H1 (cell line): ENCODE measurements around the gene POLN. TPM values are rescaled to one million over a fixed set of nuclear protein-coding genes. Genes with fewer than 3 reads are reported as not detected.

Experiments
- CTCF ChIA-PET: fragments of 300-600 bp; sonication (Branson Sonifier 250); formaldehyde crosslinking; loops from one replicate; lab custom pipeline; 2021; ENCODE audit not compliant: partially characterized antibody; lab: Charles Lee
- POLR2A ChIA-PET: fragments of 300-600 bp; sonication (Branson Sonifier 250); formaldehyde crosslinking; loops from one replicate; lab custom pipeline; 2021; ENCODE audit warnings: inconsistent platforms; ENCODE audit not compliant: partially characterized antibody; lab: Charles Lee
- DNase-seq, 2 experiments: peaks; one replicate each; pipeline versions ENCODE4 v3.0.0 to v3.0.0-alpha.2; 2010 to 2022; ENCODE audit warnings: low spot score in 2 of 2, low read depth in 1 of 2, mixed read lengths in 1 of 2
- FAIRE-seq: peaks from 2 replicates; lab custom pipeline; 2011; peaks lifted over from hg19 to GRCh38; lab: Jason Lieb, UNC
- H2AFZ ChIP-seq: 2 replicates; pipeline ENCODE4 v1.8.1; 2012; ENCODE audit warnings: low read length, inconsistent platforms
- H2AK5ac ChIP-seq: 2 replicates; pipeline ENCODE4 v1.6.1; 2013; ENCODE audit warnings: low read depth, low read length
- H2BK120ac ChIP-seq: replicated peaks from 2 replicates; pipeline ENCODE3; 2013; ENCODE audit warnings: low read depth, low read length, inconsistent platforms
- H2BK12ac ChIP-seq: 2 replicates; pipeline ENCODE4 v1.6.1; 2013; ENCODE audit warnings: low read depth, low read length
- H2BK15ac ChIP-seq: 2 replicates; pipeline ENCODE4 v1.6.1; 2013; ENCODE audit warnings: low read length
- H2BK20ac ChIP-seq: 2 replicates; pipeline ENCODE4 v1.6.1; 2013; ENCODE audit warnings: low read length
- H2BK5ac ChIP-seq: 2 replicates; pipeline ENCODE4 v1.6.1; 2013; ENCODE audit warnings: low read depth, low read length
- H3K14ac ChIP-seq: 2 replicates; pipeline ENCODE4 v1.6.1; 2013; ENCODE audit warnings: inconsistent platforms; ENCODE audit not compliant: insufficient read length
- H3K18ac ChIP-seq: 2 replicates; pipeline ENCODE4 v1.6.1; 2013; ENCODE audit warnings: low read length; ENCODE audit errors: extremely low read depth
- H3K23ac ChIP-seq: 2 replicates; pipeline ENCODE4 v1.6.1; 2013; ENCODE audit warnings: inconsistent platforms; ENCODE audit not compliant: insufficient read length
- H3K23me2 ChIP-seq: 2 replicates; pipeline ENCODE4 v1.6.1; 2013; ENCODE audit warnings: low read depth, low read length
- H3K27ac ChIP-seq: 2 replicates; pipeline ENCODE4 v1.6.1; 2011; ENCODE audit warnings: low read depth, low read length, inconsistent platforms
- H3K27me3 ChIP-seq, 4 experiments: replicated peaks in 1 of 4; 1 replicate in 1 of 4; 2 replicates in 3 of 4; pipeline versions ENCODE4 v1.6.1 to v1.8.1; 2011 to 2013; ENCODE audit warnings: low read length in 3 of 4, mild to moderate bottlenecking in 3 of 4, inconsistent platforms in 2 of 4, mixed read lengths in 2 of 4, moderate library complexity in 1 of 4; ENCODE audit not compliant: control insufficient read depth in 3 of 4, insufficient read depth in 3 of 4; ENCODE audit errors: extremely low read depth in 1 of 4
- H3K36me3 ChIP-seq, 4 experiments: 2 replicates each; pipeline versions ENCODE4 v1.6.1 to v1.8.1; 2011 to 2013; ENCODE audit warnings: mild to moderate bottlenecking in 4 of 4, low read length in 3 of 4, moderate library complexity in 2 of 4, control low read depth in 1 of 4, inconsistent platforms in 1 of 4; ENCODE audit not compliant: insufficient read depth in 4 of 4, control insufficient read depth in 2 of 4
- H3K4ac ChIP-seq: replicated peaks from 2 replicates; pipeline ENCODE3; 2013; ENCODE audit warnings: low read length, low read depth, mixed read lengths, inconsistent platforms; ENCODE audit not compliant: insufficient read length
- H3K4me1 ChIP-seq, 4 experiments: replicated peaks in 1 of 4; 1 replicate in 1 of 4; 2 replicates in 3 of 4; pipeline versions ENCODE4 v1.6.1 to v1.8.1; 2011 to 2013; ENCODE audit warnings: low read length in 3 of 4, inconsistent platforms in 2 of 4, mixed read lengths in 1 of 4; ENCODE audit not compliant: insufficient read depth in 4 of 4, control insufficient read depth in 3 of 4
- H3K4me2 ChIP-seq, 2 experiments: 2 replicates each; pipeline versions ENCODE4 v1.6.1 to v1.8.1; 2011 to 2013; ENCODE audit warnings: low read depth in 2 of 2, low read length in 2 of 2, control low read depth in 1 of 2, inconsistent platforms in 1 of 2, mild to moderate bottlenecking in 1 of 2; ENCODE audit not compliant: insufficient read depth in 1 of 2
- H3K4me3 ChIP-seq, 4 experiments: fragments of 200-600, 300-600 bp in 1 of 4; sonication (generic), shearing (Covaris generic), sonication (Bioruptor Twin) in 1 of 4; 2 replicates each; pipeline versions ENCODE4 v1.5.1 to v1.8.1; 2011 to 2016; ENCODE audit warnings: low read length in 4 of 4, low read depth in 3 of 4, control low read depth in 2 of 4, inconsistent platforms in 2 of 4, mild to moderate bottlenecking in 2 of 4, mixed read lengths in 1 of 4, moderate library complexity in 1 of 4; ENCODE audit not compliant: insufficient read depth in 2 of 4; ENCODE audit errors: extremely low read depth in 1 of 4
- H3K56ac ChIP-seq: replicated peaks from 2 replicates; pipeline ENCODE3; 2013; ENCODE audit warnings: low read depth, mild to moderate bottlenecking, mixed read lengths, low read length, inconsistent platforms; ENCODE audit not compliant: insufficient read length
- H3K79me1 ChIP-seq: 2 replicates; pipeline ENCODE4 v1.6.1; 2013; ENCODE audit warnings: low read depth, low read length, control low read depth
- H3K79me2 ChIP-seq, 2 experiments: 2 replicates each; pipeline versions ENCODE4 v1.6.1 to v1.8.1; 2012 to 2013; ENCODE audit warnings: low read length in 2 of 2, mild to moderate bottlenecking in 2 of 2, inconsistent platforms in 1 of 2; ENCODE audit not compliant: insufficient read depth in 2 of 2, control insufficient read depth in 1 of 2
- H3K9ac ChIP-seq, 4 experiments: replicated peaks in 1 of 4; 1 replicate in 1 of 4; 2 replicates in 3 of 4; pipeline versions ENCODE4 v1.6.1 to v1.8.1; 2011 to 2013; ENCODE audit warnings: low read depth in 3 of 4, low read length in 3 of 4, control low read depth in 2 of 4, mild to moderate bottlenecking in 2 of 4, moderate library complexity in 2 of 4, inconsistent platforms in 1 of 4; ENCODE audit errors: extremely low read depth in 1 of 4
- H3K9me3 ChIP-seq, 2 experiments: 2 replicates each; pipeline versions ENCODE4 v1.6.1 to v1.8.1; 2012 to 2013; ENCODE audit warnings: mild to moderate bottlenecking in 2 of 2, moderate library complexity in 2 of 2, control low read depth in 1 of 2, inconsistent platforms in 1 of 2, low read depth in 1 of 2, low read length in 1 of 2, mixed read lengths in 1 of 2; ENCODE audit not compliant: insufficient read depth in 2 of 2
- H4K20me1 ChIP-seq, 2 experiments: replicated peaks in 1 of 2; 2 replicates each; pipeline versions ENCODE3 to v1.8.1; 2011 to 2013; ENCODE audit warnings: inconsistent platforms in 2 of 2, low read length in 2 of 2, mild to moderate bottlenecking in 1 of 2; ENCODE audit not compliant: insufficient read depth in 2 of 2, control insufficient read depth in 1 of 2
- H4K5ac ChIP-seq: 2 replicates; pipeline ENCODE4 v1.6.1; 2013; ENCODE audit warnings: low read length, low read depth, mixed read lengths, inconsistent platforms; ENCODE audit not compliant: insufficient read length
- H4K8ac ChIP-seq: 2 replicates; pipeline ENCODE4 v1.8.0; 2013; ENCODE audit warnings: mild to moderate bottlenecking, moderate library complexity, low read length, inconsistent platforms; ENCODE audit not compliant: insufficient read depth; ENCODE audit errors: extremely low read depth
- H4K91ac ChIP-seq: replicated peaks from 2 replicates; pipeline ENCODE3; 2013; ENCODE audit warnings: low read length, mixed read lengths, inconsistent platforms; ENCODE audit not compliant: insufficient read length
- ASH2L ChIP-seq: fragments of 200-600, 300-600 bp; sonication (generic); IDR thresholded peaks from one replicate; pipeline ENCODE4 v1.7.1; 2017; ENCODE audit warnings: low read length
- KDM4A ChIP-seq: IDR thresholded peaks from one replicate; pipeline ENCODE4 v1.7.1; 2012; ENCODE audit warnings: low read depth, mild to moderate bottlenecking, moderate library complexity, low read length, inconsistent platforms; ENCODE audit not compliant: severe bottlenecking
- MAX ChIP-seq: IDR thresholded peaks from 2 replicates; pipeline ENCODE4 v1.6.1; 2012; ENCODE audit warnings: inconsistent platforms
- NRF1 ChIP-seq: IDR thresholded peaks from 2 replicates; pipeline ENCODE4 v1.6.1; 2011; ENCODE audit warnings: mild to moderate bottlenecking, low read depth, low read length, improper control_type of control experiment
- POLR2A ChIP-seq, 2 experiments: IDR thresholded peaks; 1 replicate in 1 of 2; 2 replicates in 1 of 2; pipeline ENCODE4 v1.6.1; 2011; ENCODE audit warnings: low read depth in 2 of 2, low read length in 2 of 2, mild to moderate bottlenecking in 2 of 2; ENCODE audit errors: control extremely low read depth in 1 of 2
- SIN3A ChIP-seq, 2 experiments: IDR thresholded peaks in 1 of 2; conservative IDR thresholded peaks in 1 of 2; 2 replicates each; pipeline ENCODE4 v1.6.1; 2011 to 2012; ENCODE audit warnings: low read length in 2 of 2, improper control_type of control experiment in 1 of 2, low read depth in 1 of 2, mild to moderate bottlenecking in 1 of 2
- SIX5 ChIP-seq: IDR thresholded peaks from 2 replicates; pipeline ENCODE4 v1.6.1; 2011; ENCODE audit warnings: mild to moderate bottlenecking, low read depth, low read length
- TCF12 ChIP-seq: IDR thresholded peaks from 2 replicates; pipeline ENCODE4 v1.6.1; 2011; ENCODE audit warnings: low read depth, mild to moderate bottlenecking, low read length
- WGBS, 2 experiments: shearing (Covaris generic) in 1 of 2; methylation state at CpG; one replicate each; pipeline versions ENCODE4 v1.1.6 to v1.1.7; 2013 to 2015; ENCODE audit warnings: low lambda C conversion rate in 2 of 2, mixed read lengths in 2 of 2, inconsistent platforms in 1 of 2, low coverage in 1 of 2, missing lambda C conversion rate in 1 of 2; ENCODE audit not compliant: insufficient replicate concordance in 2 of 2, insufficient coverage in 1 of 2, insufficient read length in 1 of 2; ENCODE audit errors: extremely low coverage in 1 of 2, missing lambda C conversion rate in 1 of 2; 5-methylcytosine and 5-hydroxymethylcytosine counted together
- long read RNA-seq, 2 experiments: library from RNA in 1 of 2; library from capped mRNA in 1 of 2; stranded (forward); transcript quantifications; one replicate each; pipeline ENCODE4 v2.0.0, GENCODE V29; 2021; ENCODE audit warnings: inconsistent platforms in 1 of 2
- polyA minus RNA-seq, 3 experiments: library from RNA; depleted of rRNA, polyadenylated mRNA; stranded (reverse); fragments of >200 nt; gene quantifications; 1 replicate in 2 of 3; 2 replicates in 1 of 3; pipeline ENCODE4 v1.2.3, GENCODE V29; 2011
- polyA plus RNA-seq, 7 experiments: library from polyadenylated mRNA; depleted of rRNA in 3 of 7; stranded (reverse) in 5 of 7; unstranded in 2 of 7; fragments of >200 nt in 5 of 7; fragments of 200-250 nt in 2 of 7; gene quantifications; 1 replicate in 5 of 7; 2 replicates in 1 of 7; 4 replicates in 1 of 7; pipeline versions ENCODE4 v1.2.1 to v1.2.3, GENCODE V29; 2011 to 2013; ENCODE audit warnings: missing spikeins in 2 of 7, mixed read lengths in 2 of 7
- total RNA-seq: library from RNA; stranded (reverse); fragmentation: NEBNext Ultra II Directional; extraction: Animal tissue kit (Norgen Biotek cat#: 25700); gene quantifications from 2 replicates; pipeline ENCODE4 v1.2.1, GENCODE V29; 2021

The POLN gene
- 1.5 and 4.2 TPM in 2 replicates for total RNA-seq
- 0.82 and 0.98 TPM in 2 replicates for polyA plus RNA-seq (2011; rRNA removed)
- 1.3 TPM for polyA plus RNA-seq (2011; cell fraction: cytosol; rRNA removed)
- 1.5 TPM for polyA plus RNA-seq (2011; cell fraction: nucleus; rRNA removed)
- 0.94 to 1.2 TPM (median 1.1 TPM) in 4 replicates for polyA plus RNA-seq (2012, experiment 1 of 2)
- 0.05 TPM for polyA plus RNA-seq (2012, experiment 2 of 2)
- 1.8 TPM for polyA plus RNA-seq (2013, experiment 1 of 2)
- 2.3 TPM for polyA plus RNA-seq (2013, experiment 2 of 2)
- polyA minus RNA-seq (2011; rRNA and poly(A)+ RNA removed), result 1.3 and 2.1 TPM in 2 replicates
- not detected for polyA minus RNA-seq (2011; cell fraction: cytosol; rRNA and poly(A)+ RNA removed)
- 4.2 TPM for polyA minus RNA-seq (2011; cell fraction: nucleus; rRNA and poly(A)+ RNA removed)
- long read RNA-seq, experiment 1, result 0 reads
- long read RNA-seq, experiment 2, partial matches to known transcripts, result 0 of 2 reads
- long read RNA-seq, experiment 2, other reads (novel, unspliced or antisense), result 2 of 2 reads

DNA sequence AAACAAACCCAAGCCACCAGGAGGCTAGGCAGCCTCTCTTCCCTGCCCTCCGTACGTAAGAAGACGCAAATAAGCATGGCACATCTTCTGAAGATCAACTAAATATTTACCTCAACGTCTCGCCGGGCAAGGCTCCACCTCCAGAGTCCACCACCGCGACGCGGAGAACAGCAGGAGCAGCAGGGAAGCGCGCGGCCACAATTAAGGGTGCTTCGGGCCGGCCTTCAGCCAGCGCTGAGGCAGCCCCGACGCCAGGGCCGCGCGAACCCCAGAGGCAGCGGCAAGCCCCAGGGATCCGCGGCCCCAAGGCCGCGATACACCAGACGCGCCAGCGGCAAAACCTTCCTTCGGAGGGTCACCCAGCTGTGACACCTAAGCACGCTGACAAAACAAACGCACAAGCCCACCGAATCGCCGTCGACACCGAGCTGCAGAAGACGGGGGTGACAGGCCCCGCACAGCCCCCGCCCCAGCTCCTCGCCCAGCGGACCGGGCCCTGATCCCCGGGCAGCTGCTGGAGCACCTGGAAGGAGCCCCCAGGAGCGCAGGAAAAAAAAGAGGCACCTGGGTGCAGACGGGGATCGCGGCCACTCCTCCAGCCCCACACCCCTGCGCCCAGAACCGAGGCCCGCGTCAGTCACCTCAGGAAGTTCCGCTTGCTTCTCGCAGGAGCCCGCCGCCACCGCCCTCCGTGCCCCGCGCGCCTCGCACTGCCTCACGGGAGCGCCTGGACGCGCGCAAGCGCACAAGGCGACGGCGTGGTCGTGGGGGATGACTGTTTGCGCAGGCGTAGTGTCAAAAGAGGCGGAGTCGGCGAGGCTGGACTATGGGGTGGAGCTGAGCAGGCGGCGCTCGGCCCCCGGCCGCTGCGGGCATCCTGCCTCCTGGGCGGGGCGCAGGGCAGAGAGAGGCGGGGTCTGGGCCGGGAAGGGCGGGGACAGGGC is at the start of gene POLN, which contains the start of gene HAUS3:
Gene POLN, minus strand, starts transcription at position 712 of the 944 bp plus-strand sequence. CDS start 12,890 bp downstream, outside the sequence.
Gene HAUS3, minus strand, starts transcription at position 712 of the 944 bp plus-strand sequence. CDS start 1,175 bp downstream, outside the sequence.
- Histone ChIP-seq H3K36me3 (peaks cover 0 to 7% (median 0%) of the 10 kb centered on the region in 4 experiments; a peak in 1 of 8 replicates), H3K23ac (peak within 1 kb of the TSS; percentile 99), H2BK120ac (no peak within 1 kb of the TSS), H4K8ac (no peak within 1 kb of the TSS; the same call in none of the 2 replicates), H2BK5ac (no peak within 1 kb of the TSS), H3K14ac (no peak within 1 kb of the TSS), H3K4ac (no peak within 1 kb of the TSS), H4K20me1 (peaks cover 0 to 6% of the 10 kb centered on the region in 2 experiments), H3K4me3 (peak within 1 kb of the TSS; percentile 75 to 94 (median 84)), H3K79me1 (no peaks in the 10 kb centered on the region; the same call in 1 of the 2 replicates), H2AK5ac (no peak within 1 kb of the TSS), H3K9me3 (no peaks in the 10 kb centered on the region; a peak in 1 of 4 replicates), H3K27me3 (no peaks in the 10 kb centered on the region), H3K18ac (no peak within 1 kb of the TSS), H4K5ac (peak within 1 kb of the TSS; percentile 44), H4K91ac (peak within 1 kb of the TSS; percentile 3), H3K4me1 (peaks cover 0 to 2% (median 0%) of the 10 kb centered on the region in 4 experiments; a peak in 1 of 7 replicates), H2BK12ac (no peak within 1 kb of the TSS), H3K27ac (no peak within 1 kb of the TSS), H3K79me2 (peaks cover 0 to 37% of the 10 kb centered on the region in 2 experiments; a peak in 3 of 4 replicates), H2BK15ac (0 out of 2 replicates have a peak within 1 kb of the TSS, but pooled peaks have one; percentile 12), H3K23me2 (no peaks in the 10 kb centered on the region), H3K4me2 (peak within 1 kb of the TSS; percentile 79 to 89), H3K56ac (peak within 1 kb of the TSS; percentile 87), H2AFZ (peak within 1 kb of the TSS; percentile 62; the same call in 1 of the 2 replicates), H3K9ac (peak within 1 kb of the TSS; percentile 50 to 82 (median 54)), H2BK20ac (no peak within 1 kb of the TSS)
- DNase-seq (peak; percentile 95 to 99), FAIRE-seq (no peak)
- ChIA-PET CTCF (interaction anchor here (1.4 to 2.7 kb wide), 3 partner anchors 14 to 119 kb away, joined by 5 to 13 read pairs (median 7); no protein-coding TSS in a partner anchor), POLR2A (interaction anchor here (0.8 to 1.6 kb wide), 2 partner anchors 9 to 200 kb away, joined by 3 to 4 read pairs; no protein-coding TSS in a partner anchor)
- 3% methylated on average over 67 of the region's 88 CpGs; no CpG with 5 or more reads in 1 of the 2 experiments for WGBS, 2 experiments
- TF ChIP-seq TCF12 (no peak), SIN3A (conservative IDR thresholded peaks at IDR 0.05 in 1 of 2, IDR thresholded peaks at IDR 0.05 in 1 of 2; ENCODE audit: low read depth in 1 of 2, low read length in 2 of 2) (peak in 1 of 2 experiments; percentile 76; a peak in 2 of 4 replicates), SIX5 (no peak), MAX (peak; percentile 59), ASH2L (peak; percentile 37), NRF1 (peak; percentile 89), POLR2A (IDR thresholded peaks at IDR 0.05; ENCODE audit: control extremely low read depth in 1 of 2, low read depth in 2 of 2, low read length in 2 of 2) (peak in 1 of 2 experiments; percentile 68; a peak in 1 of 3 replicates), KDM4A (peak; percentile 90)
